Prostate gland (tissue), 2 donors: ENCODE data around the gene ERICH3.

Experiments used
- POLR2A ChIP-seq: fragments of 450-650 bp; IDR thresholded peaks from one replicate; pipeline ENCODE4 v1.6.1; 2016; ENCODE audit warnings: antibody characterized with exemption, mild to moderate bottlenecking
- POLR2AphosphoS5 ChIP-seq: sonication (generic); formaldehyde crosslinking; IDR thresholded peaks from one replicate; pipeline ENCODE4 v1.6.1; 2017; ENCODE audit warnings: antibody characterized with exemption
- TF ChIP-seq, protein P1 (sequence below), 4 experiments: fragments of 200-600 bp in 2 of 4; fragments of 450-650 bp in 2 of 4; sonication (generic) in 2 of 4; IDR thresholded peaks; 1 replicate in 3 of 4; 2 replicates in 1 of 4; pipeline ENCODE4 v1.5.1; 2016 to 2019; ENCODE audit warnings: antibody characterized with exemption in 4 of 4, mild to moderate bottlenecking in 2 of 4, moderate library complexity in 2 of 4

DNA sequence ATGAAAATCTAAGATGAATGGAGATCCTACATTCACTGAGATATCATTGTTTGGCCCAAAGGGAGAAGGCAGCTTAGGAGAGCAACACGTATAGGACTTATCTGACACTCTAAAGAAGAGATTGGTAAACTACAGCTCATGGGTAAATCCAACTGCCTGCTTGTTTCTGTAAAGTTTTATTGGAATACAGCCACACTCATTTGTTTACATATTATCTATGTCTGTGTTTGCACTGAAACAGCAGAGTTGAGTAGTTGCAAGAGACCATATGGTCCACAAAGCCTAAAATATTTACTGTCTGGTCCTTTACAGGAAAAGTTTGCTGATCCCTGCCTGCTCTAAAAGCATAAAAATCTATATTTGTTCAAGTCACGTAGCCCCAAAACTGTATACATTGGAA, 146.9 kb downstream of the ERICH3 start:
- TF ChIP-seq, protein P1, sequence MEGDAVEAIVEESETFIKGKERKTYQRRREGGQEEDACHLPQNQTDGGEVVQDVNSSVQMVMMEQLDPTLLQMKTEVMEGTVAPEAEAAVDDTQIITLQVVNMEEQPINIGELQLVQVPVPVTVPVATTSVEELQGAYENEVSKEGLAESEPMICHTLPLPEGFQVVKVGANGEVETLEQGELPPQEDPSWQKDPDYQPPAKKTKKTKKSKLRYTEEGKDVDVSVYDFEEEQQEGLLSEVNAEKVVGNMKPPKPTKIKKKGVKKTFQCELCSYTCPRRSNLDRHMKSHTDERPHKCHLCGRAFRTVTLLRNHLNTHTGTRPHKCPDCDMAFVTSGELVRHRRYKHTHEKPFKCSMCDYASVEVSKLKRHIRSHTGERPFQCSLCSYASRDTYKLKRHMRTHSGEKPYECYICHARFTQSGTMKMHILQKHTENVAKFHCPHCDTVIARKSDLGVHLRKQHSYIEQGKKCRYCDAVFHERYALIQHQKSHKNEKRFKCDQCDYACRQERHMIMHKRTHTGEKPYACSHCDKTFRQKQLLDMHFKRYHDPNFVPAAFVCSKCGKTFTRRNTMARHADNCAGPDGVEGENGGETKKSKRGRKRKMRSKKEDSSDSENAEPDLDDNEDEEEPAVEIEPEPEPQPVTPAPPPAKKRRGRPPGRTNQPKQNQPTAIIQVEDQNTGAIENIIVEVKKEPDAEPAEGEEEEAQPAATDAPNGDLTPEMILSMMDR (IDR thresholded peaks at IDR 0.05), result no peak
- no peak for TF ChIP-seq POLR2AphosphoS5
- TF ChIP-seq POLR2A, result no peak
